Liver (tissue), 9 donors: ENCODE results near the gene MYL3. TPM values are rescaled to one million over a fixed set of nuclear protein-coding genes. Genes with fewer than 3 reads are reported as not detected.

Source experiments
- DNase-seq: peaks from one replicate; pipeline ENCODE4 v3.0.0-alpha.2; 2017; ENCODE audit warnings: low spot score
- H3K27ac ChIP-seq, 2 donors: one replicate each; pipeline ENCODE4 v1.7.0; 2013; ENCODE audit warnings: inconsistent platforms in 2 of 2, low read length in 2 of 2, control low read depth in 1 of 2, low read depth in 1 of 2, mild to moderate bottlenecking in 1 of 2
- H3K27me3 ChIP-seq, 4 donors: one replicate each; pipeline versions ENCODE4 v1.6.1 to v1.7.0; 2013; ENCODE audit warnings: low read length in 3 of 4, inconsistent platforms in 1 of 4, mild to moderate bottlenecking in 1 of 4, moderate library complexity in 1 of 4; ENCODE audit not compliant: control insufficient read depth in 4 of 4, insufficient read depth in 4 of 4
- H3K36me3 ChIP-seq, 4 donors: one replicate each; pipeline versions ENCODE4 v1.6.1 to v1.7.0; 2013; ENCODE audit warnings: low read length in 3 of 4, mild to moderate bottlenecking in 3 of 4, low read depth in 1 of 4, moderate library complexity in 1 of 4; ENCODE audit not compliant: control insufficient read depth in 4 of 4, insufficient read depth in 3 of 4
- H3K4me1 ChIP-seq, 4 donors: one replicate each; pipeline versions ENCODE4 v1.6.1 to v1.7.0; 2013; ENCODE audit warnings: low read length in 3 of 4, mild to moderate bottlenecking in 3 of 4, moderate library complexity in 1 of 4; ENCODE audit not compliant: control insufficient read depth in 4 of 4, insufficient read depth in 4 of 4
- H3K4me3 ChIP-seq, 3 donors: one replicate each; pipeline versions ENCODE4 v1.6.1 to v1.7.0; 2013; ENCODE audit warnings: low read length in 3 of 3, control low read depth in 1 of 3, low read depth in 1 of 3, mild to moderate bottlenecking in 1 of 3
- H3K9ac ChIP-seq, 2 donors: one replicate each; pipeline ENCODE4 v1.7.0; 2013; ENCODE audit warnings: low read length in 2 of 2, mild to moderate bottlenecking in 2 of 2, moderate library complexity in 2 of 2, control low read depth in 1 of 2, low read depth in 1 of 2
- H3K9me3 ChIP-seq, 4 donors: one replicate each; pipeline versions ENCODE4 v1.6.1 to v1.7.0; 2013; ENCODE audit warnings: low read length in 3 of 4; ENCODE audit not compliant: control insufficient read depth in 4 of 4
- EGR1 ChIP-seq, 2 donors: IDR thresholded peaks; 2 replicates each; pipeline ENCODE4 v1.6.1; 2016 to 2018; ENCODE audit warnings: antibody characterized with exemption in 2 of 2, low read depth in 2 of 2
- FOXA1 ChIP-seq: IDR thresholded peaks from 2 replicates; pipeline ENCODE4 v1.6.1; 2016; ENCODE audit warnings: antibody characterized with exemption
- FOXA2 ChIP-seq: IDR thresholded peaks from 2 replicates; pipeline ENCODE4 v1.6.1; 2016; ENCODE audit warnings: antibody characterized with exemption
- HNF4A ChIP-seq, 2 donors: conservative IDR thresholded peaks; 2 replicates each; pipeline ENCODE4 v1.6.1; 2016; ENCODE audit warnings: antibody characterized with exemption in 2 of 2, mild to moderate bottlenecking in 2 of 2
- HNF4G ChIP-seq: IDR thresholded peaks from 2 replicates; pipeline ENCODE4 v1.6.1; 2016; ENCODE audit warnings: antibody characterized with exemption
- JUND ChIP-seq, 2 donors: IDR thresholded peaks; 2 replicates each; pipeline ENCODE4 v1.6.1; 2016; ENCODE audit warnings: antibody characterized with exemption in 2 of 2
- NR2F2 ChIP-seq: IDR thresholded peaks from 2 replicates; pipeline ENCODE4 v1.6.1; 2016; ENCODE audit warnings: antibody characterized with exemption
- RXRA ChIP-seq, 2 donors: IDR thresholded peaks; 2 replicates each; pipeline ENCODE4 v1.6.1; 2017 to 2018; ENCODE audit warnings: antibody characterized with exemption in 2 of 2, mild to moderate bottlenecking in 1 of 2
- SP1 ChIP-seq: IDR thresholded peaks from 2 replicates; pipeline ENCODE4 v1.6.1; 2018; ENCODE audit warnings: antibody characterized with exemption, mild to moderate bottlenecking
- YY1 ChIP-seq: IDR thresholded peaks from 2 replicates; pipeline ENCODE4 v1.6.1; 2016; ENCODE audit warnings: antibody characterized with exemption, mild to moderate bottlenecking
- WGBS: extraction: QIAGEN DNeasy Blood & Tissue Kit; methylation state at CpG from one replicate; pipeline ENCODE4 v1.1.7; 2013; 5-methylcytosine and 5-hydroxymethylcytosine counted together
- polyA plus RNA-seq, 2 donors: library from polyadenylated mRNA; stranded (reverse) in 1 of 2; unstranded in 1 of 2; fragments of 200-250 nt in 1 of 2; fragments of >200 nt in 1 of 2; fragmentation: Nextera tagmentation in 1 of 2; extraction: Ambion mirVana in 1 of 2; gene quantifications; one replicate each; pipeline versions ENCODE4 v1.2.1 to v1.2.3, GENCODE V29; 2013 to 2015
- total RNA-seq, 2 donors: library from RNA; depleted of rRNA; stranded (reverse); fragments of >200 nt; gene quantifications; one replicate each; pipeline ENCODE4 v1.2.3, GENCODE V29; 2014
- TF ChIP-seq, protein P1 (sequence below): IDR thresholded peaks from 2 replicates; pipeline ENCODE4 v1.6.1; 2016; ENCODE audit warnings: antibody characterized with exemption, mild to moderate bottlenecking
- TF ChIP-seq, protein P2 (sequence below): IDR thresholded peaks from 2 replicates; pipeline ENCODE4 v1.6.1; 2016; ENCODE audit warnings: antibody characterized with exemption
- TF ChIP-seq, protein P3 (sequence below): fragments of 150-350 bp; IDR thresholded peaks from 2 replicates; pipeline ENCODE4 v1.5.1; 2017; ENCODE audit warnings: improper control_type of control experiment, low read depth, low read length; ENCODE audit not compliant: missing input control
- donor health status: healthy.
- donor health status: healthy.
- donor health status: healthy.
- donor health status: healthy.
- donor health status: healthy.

The MYL3 gene
- total and polyA plus RNA-seq, 4 donors, result 0.51 to 1.3 (median 0.81) TPM

DNA sequence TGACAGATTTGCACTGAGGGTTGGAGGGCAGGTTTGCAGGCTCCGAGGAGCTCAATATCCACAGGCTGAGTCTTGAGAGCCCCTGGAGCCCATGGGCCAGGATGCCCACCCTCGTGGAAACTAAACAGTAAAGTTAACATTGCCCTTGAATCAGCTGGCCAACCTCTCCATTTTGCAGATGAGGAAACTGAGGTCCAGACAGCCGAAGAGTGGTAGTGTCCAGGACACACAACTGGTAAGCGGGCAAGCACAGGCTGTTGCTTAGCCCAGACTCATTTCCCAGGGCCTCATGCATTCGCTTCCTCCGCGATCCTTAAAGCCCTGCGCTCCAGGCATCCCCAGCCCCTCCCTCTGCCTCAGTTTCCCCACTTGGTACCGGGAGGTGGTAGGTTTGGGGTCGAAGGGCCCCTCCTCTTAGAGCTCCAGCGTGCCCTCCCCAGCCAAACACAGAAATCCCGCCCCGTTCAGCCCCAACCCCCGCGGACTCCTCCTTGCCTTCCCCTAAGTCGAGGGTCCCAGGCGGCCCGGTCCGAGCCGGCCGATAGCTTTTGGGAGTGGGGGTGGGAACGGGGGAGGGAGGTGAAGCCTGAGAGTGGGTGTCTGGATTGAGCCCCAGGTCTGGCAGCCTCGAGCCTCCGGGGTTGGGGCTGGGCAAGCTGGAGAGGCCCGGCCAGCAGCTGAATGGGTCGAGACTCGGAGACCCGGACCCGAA is 17.8 kb upstream of the MYL3 start:
- Histone ChIP-seq H3K4me1 (peaks cover 3 to 7% (median 4%) of the 10 kb centered on the region in 4 donors), H3K27me3 (peaks cover 0 to 13% (median 1%) of the 10 kb centered on the region in 4 donors), H3K27ac (peak overlapping the region; percentile 16 to 62), H3K36me3 (no peaks in the 10 kb centered on the region), H3K4me3 (peak overlapping the region in 1 of 3 donors; percentile 60), H3K9ac (no peak overlapping the region), H3K9me3 (no peaks in the 10 kb centered on the region)
- 33% methylated on average over 29 of the region's 29 CpGs for WGBS
- DNase-seq, result no peak
- TF ChIP-seq, protein P1, sequence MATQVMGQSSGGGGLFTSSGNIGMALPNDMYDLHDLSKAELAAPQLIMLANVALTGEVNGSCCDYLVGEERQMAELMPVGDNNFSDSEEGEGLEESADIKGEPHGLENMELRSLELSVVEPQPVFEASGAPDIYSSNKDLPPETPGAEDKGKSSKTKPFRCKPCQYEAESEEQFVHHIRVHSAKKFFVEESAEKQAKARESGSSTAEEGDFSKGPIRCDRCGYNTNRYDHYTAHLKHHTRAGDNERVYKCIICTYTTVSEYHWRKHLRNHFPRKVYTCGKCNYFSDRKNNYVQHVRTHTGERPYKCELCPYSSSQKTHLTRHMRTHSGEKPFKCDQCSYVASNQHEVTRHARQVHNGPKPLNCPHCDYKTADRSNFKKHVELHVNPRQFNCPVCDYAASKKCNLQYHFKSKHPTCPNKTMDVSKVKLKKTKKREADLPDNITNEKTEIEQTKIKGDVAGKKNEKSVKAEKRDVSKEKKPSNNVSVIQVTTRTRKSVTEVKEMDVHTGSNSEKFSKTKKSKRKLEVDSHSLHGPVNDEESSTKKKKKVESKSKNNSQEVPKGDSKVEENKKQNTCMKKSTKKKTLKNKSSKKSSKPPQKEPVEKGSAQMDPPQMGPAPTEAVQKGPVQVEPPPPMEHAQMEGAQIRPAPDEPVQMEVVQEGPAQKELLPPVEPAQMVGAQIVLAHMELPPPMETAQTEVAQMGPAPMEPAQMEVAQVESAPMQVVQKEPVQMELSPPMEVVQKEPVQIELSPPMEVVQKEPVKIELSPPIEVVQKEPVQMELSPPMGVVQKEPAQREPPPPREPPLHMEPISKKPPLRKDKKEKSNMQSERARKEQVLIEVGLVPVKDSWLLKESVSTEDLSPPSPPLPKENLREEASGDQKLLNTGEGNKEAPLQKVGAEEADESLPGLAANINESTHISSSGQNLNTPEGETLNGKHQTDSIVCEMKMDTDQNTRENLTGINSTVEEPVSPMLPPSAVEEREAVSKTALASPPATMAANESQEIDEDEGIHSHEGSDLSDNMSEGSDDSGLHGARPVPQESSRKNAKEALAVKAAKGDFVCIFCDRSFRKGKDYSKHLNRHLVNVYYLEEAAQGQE, result no peak
- TF ChIP-seq EGR1 (IDR thresholded peaks at IDR 0.05; ENCODE audit: low read depth in 2 of 2) (no peak), HNF4A (conservative IDR thresholded peaks at IDR 0.05) (no peak), JUND (IDR thresholded peaks at IDR 0.05) (no peak), FOXA2 (no peak), HNF4G (no peak), YY1 (no peak), FOXA1 (no peak), NR2F2 (no peak), RXRA (IDR thresholded peaks at IDR 0.05) (no peak)
- TF ChIP-seq, protein P2, sequence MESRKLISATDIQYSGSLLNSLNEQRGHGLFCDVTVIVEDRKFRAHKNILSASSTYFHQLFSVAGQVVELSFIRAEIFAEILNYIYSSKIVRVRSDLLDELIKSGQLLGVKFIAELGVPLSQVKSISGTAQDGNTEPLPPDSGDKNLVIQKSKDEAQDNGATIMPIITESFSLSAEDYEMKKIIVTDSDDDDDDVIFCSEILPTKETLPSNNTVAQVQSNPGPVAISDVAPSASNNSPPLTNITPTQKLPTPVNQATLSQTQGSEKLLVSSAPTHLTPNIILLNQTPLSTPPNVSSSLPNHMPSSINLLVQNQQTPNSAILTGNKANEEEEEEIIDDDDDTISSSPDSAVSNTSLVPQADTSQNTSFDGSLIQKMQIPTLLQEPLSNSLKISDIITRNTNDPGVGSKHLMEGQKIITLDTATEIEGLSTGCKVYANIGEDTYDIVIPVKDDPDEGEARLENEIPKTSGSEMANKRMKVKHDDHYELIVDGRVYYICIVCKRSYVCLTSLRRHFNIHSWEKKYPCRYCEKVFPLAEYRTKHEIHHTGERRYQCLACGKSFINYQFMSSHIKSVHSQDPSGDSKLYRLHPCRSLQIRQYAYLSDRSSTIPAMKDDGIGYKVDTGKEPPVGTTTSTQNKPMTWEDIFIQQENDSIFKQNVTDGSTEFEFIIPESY, result no peak
- TF ChIP-seq, protein P3, sequence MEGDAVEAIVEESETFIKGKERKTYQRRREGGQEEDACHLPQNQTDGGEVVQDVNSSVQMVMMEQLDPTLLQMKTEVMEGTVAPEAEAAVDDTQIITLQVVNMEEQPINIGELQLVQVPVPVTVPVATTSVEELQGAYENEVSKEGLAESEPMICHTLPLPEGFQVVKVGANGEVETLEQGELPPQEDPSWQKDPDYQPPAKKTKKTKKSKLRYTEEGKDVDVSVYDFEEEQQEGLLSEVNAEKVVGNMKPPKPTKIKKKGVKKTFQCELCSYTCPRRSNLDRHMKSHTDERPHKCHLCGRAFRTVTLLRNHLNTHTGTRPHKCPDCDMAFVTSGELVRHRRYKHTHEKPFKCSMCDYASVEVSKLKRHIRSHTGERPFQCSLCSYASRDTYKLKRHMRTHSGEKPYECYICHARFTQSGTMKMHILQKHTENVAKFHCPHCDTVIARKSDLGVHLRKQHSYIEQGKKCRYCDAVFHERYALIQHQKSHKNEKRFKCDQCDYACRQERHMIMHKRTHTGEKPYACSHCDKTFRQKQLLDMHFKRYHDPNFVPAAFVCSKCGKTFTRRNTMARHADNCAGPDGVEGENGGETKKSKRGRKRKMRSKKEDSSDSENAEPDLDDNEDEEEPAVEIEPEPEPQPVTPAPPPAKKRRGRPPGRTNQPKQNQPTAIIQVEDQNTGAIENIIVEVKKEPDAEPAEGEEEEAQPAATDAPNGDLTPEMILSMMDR, result no peak

DNA sequence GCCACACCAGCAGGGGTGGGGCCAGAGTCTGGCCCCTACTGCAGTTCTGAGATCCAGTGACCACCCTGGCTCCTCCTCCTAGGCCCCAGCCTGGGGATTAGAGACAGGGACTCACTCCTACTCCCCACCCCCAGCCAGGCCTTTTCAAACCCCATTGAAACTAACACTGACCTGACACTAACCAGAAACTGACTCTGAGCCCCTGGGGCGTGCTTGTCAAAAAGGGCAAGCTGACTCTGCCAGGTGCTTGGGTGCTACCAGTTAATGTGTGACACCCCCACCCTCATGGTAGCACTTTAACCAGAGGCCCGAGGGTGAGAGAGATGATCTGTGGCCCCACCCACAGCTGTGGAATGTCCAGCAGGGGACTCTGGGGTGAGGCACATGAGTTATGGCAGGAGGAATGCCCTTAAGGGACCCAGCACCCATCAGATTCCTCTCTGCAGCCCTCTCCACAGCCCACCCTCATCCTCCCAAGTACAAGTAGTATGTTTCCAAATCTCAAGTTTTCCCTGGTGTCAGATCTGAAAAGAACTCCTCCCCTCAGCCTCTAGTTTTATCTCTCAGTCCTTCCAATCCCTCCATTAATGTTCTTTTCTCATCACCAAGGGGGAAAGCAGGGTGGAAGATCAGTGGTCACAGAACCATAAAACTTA is 15.7 kb upstream of the MYL3 start:
- Histone ChIP-seq H3K9me3 (no peaks in the 10 kb centered on the region), H3K27ac (no peak overlapping the region), H3K27me3 (peaks cover 0 to 9% (median 1%) of the 10 kb centered on the region in 4 donors), H3K9ac (no peak overlapping the region), H3K4me1 (peaks cover 3 to 7% (median 4%) of the 10 kb centered on the region in 4 donors), H3K4me3 (no peak overlapping the region), H3K36me3 (no peaks in the 10 kb centered on the region)
- no peak for DNase-seq
- TF ChIP-seq SP1 (peak; percentile 11), FOXA2 (no peak)
- WGBS, result 54% methylated on average over 2 of the region's 2 CpGs
